ENCODE measurements around the gene FA2H. TPM values are rescaled to one million over a fixed set of nuclear protein-coding genes. Genes with fewer than 3 reads are reported as not detected.
"Not testable (repeated sequence)": the region's sequence is repeated elsewhere in the genome, so short reads cannot be mapped to it uniquely, and the experiment has no call there.

The FA2H gene
- polyA plus RNA-seq, 3 donors: 3.9 to 4.7 (median 4.2) TPM

- no peak for DNase-seq
These were observed 83.3 kb downstream of the FA2H start for GRCh38 chr16:74691093-74691855.

GRCh38 chr16:74682556-74682955 lies 92.1 kb downstream of the FA2H start:
- no peak for DNase-seq

- no peak for DNase-seq
These were observed 93.9 kb downstream of the FA2H start for GRCh38 chr16:74680681-74681080.

- no peak for DNase-seq
These were observed 94.6 kb downstream of the FA2H start for GRCh38 chr16:74679983-74680382.

- DNase-seq: no peak
These were observed 96.8 kb downstream of the FA2H start for GRCh38 chr16:74677868-74678267.

- DNase-seq: no peak
These were observed 100.7 kb downstream of the FA2H start for GRCh38 chr16:74673876-74674275.

GRCh38 chr16:74668877-74669276 lies 105.7 kb downstream of the FA2H start:
- DNase-seq: not testable (repeated sequence)

GRCh38 chr16:74667255-74667700 lies 107.3 kb downstream of the FA2H start:
- peak; percentile 16 for DNase-seq

- peak; percentile 98 for DNase-seq
These were observed 108.0 kb downstream of the FA2H start, which contains the start of gene RFWD3 for GRCh38 chr16:74666425-74667254. Gene RFWD3, minus strand, starts transcription at chr16:74666877. Its CDS starts 5,428 bp downstream, at chr16:74661449.

- peak; percentile 2 for DNase-seq
These were observed 108.6 kb downstream of the FA2H start for GRCh38 chr16:74666010-74666421.

Other genes starting within 250 kb of the FA2H start
- 100 to 1,000 TPM; 149 to 173 (median 165) TPM for gene GLG1, start 167.7 kb downstream of the FA2H start, polyA plus RNA-seq (ENCODE audit: insufficient read length in 3 of 3)
- gene RFWD3, start 107.9 kb downstream of the FA2H start, polyA plus RNA-seq (ENCODE audit: insufficient read length in 3 of 3): 10 to 100 TPM; 29.0 to 33.4 (median 30.3) TPM
- 1 to 10 TPM; 3.7 to 4.5 (median 3.8) TPM for gene MLKL, start 74.0 kb downstream of the FA2H start, polyA plus RNA-seq (ENCODE audit: insufficient read length in 3 of 3)
- gene WDR59, start 210.3 kb upstream of the FA2H start, polyA plus RNA-seq (ENCODE audit: insufficient read length in 3 of 3): 100 to 1,000 TPM in 2 of 3 donors, 10 to 100 TPM in 1; 79.0 to 120 (median 107) TPM
- 10 to 100 TPM; 29.4 to 37.3 (median 34.9) TPM for gene ZNRF1, start 224.2 kb upstream of the FA2H start, polyA plus RNA-seq (ENCODE audit: insufficient read length in 3 of 3)